ENCODE data around the gene LIPA. TPM values are rescaled to one million over a fixed set of nuclear protein-coding genes. Genes with fewer than 3 reads are reported as not detected.

The LIPA gene
- total and polyA plus RNA-seq, 2 of the 4 experiments (the other 2 are of a cell fraction) = 23.1 to 31.9 TPM

- TF ChIP-seq MXI1 (IDR thresholded peaks at IDR 0.05; ENCODE audit: borderline replicate concordance, low read depth, low read length) = no peak
- TF ChIP-seq CHD1 (IDR thresholded peaks at IDR 0.05; ENCODE audit: low read depth, low read length) = no peak
- TF ChIP-seq MAZ (IDR thresholded peaks at IDR 0.05; ENCODE audit: borderline replicate concordance, low read depth, low read length) = no peak
Measured at GRCh38 chr10:89283025-89283935, 31.7 kb upstream of the LIPA start (continued).

All from IMR-90 (cell line).